Metanephros (tissue), 2 donors: ENCODE data around the gene FKBP6. TPM values are rescaled to one million over a fixed set of nuclear protein-coding genes. Genes with fewer than 3 reads are reported as not detected.

Experiments used
- small RNA-seq: library from RNA; depleted of rRNA; stranded (forward); fragments of <200 nt; gene quantifications from one replicate; pipeline ENCODE3, GENCODE V24; 2014; ENCODE audit warnings: low replicate concordance
- total RNA-seq: library from RNA; depleted of rRNA; stranded (reverse); fragments of >200 nt; gene quantifications from one replicate; pipeline ENCODE4 v1.2.3, GENCODE V29; 2014

Gene FKBP6, protein sequence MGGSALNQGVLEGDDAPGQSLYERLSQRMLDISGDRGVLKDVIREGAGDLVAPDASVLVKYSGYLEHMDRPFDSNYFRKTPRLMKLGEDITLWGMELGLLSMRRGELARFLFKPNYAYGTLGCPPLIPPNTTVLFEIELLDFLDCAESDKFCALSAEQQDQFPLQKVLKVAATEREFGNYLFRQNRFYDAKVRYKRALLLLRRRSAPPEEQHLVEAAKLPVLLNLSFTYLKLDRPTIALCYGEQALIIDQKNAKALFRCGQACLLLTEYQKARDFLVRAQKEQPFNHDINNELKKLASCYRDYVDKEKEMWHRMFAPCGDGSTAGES
- total RNA-seq, result not detected

DNA sequence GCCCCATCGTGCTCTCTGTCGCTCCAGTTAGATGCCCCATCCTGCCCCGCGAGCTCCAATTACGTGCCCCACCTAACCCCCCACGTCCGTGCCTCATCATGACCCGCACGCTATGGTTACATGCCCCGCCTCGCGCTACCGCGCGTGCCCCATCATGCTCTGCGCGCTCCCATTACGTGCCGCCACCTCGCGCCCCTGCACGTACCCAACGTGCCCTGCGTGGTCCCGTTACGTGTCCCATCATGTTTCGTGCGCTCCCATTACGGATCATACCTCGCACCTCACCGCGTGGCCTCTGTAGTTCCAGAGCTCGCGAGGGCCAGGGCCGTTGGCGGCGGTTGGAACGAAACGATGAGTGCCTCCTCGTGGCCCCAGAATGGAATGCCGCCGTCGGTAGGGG lies at the start of gene FKBP6, which contains the start of gene TRIM50:
FKBP6 (plus strand) TSS at position 240 of the 400 bp plus-strand sequence. CDS start 268 bp downstream, outside the sequence.
TRIM50 (minus strand) TSS at position 161 of the 400 bp plus-strand sequence. CDS start 3,295 bp downstream, outside the sequence.

DNA sequence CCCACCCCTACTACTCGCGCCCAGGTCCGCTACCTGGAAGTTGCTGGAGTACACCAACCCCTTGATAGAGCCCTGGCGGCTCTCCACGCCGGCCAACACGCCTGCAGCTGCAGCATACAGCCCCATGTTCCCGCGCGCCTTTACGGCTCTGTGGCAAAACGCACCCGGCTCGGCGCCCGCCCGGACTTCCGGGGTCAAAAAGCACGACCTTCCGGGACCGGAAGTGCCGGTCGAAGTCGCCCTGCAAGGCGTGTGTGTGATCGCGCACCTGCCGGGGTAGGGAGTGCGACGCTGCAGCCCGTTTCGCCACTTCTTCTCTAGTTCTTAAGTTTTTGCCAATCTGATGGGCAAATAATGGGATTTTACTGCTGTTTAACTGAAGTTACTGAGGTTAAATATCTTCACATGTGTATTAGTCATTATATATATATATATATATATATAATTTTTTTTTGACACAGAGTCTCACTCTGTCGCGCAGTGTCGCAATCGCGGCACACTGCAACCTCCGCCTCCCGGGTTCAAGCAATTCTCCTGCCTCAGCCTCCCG lies 19.2 kb upstream of the FKBP6 start, which contains the start of gene NSUN5:
NSUN5 (minus strand) TSS at position 162 of the 550 bp plus-strand sequence; CDS start at position 126, 36 bp downstream.

Small RNA genes within 50 kb of the gene (small RNA-seq; reads per million reads assigned to genes)
- gene RF00019, result not detected
- not detected for gene RNU6-1080P

Other genes with a start within 250 kb of the FKBP6 start
- not detected for gene SPDYE9, start 242.1 kb upstream of the FKBP6 start, total RNA-seq
- 21.3 TPM for gene NSUN5, start 19.3 kb upstream of the FKBP6 start, total RNA-seq
- gene TRIM50, start 79 bp upstream of the FKBP6 start, total RNA-seq, result 0.18 TPM
- 2.7 TPM for gene FZD9, start 105.6 kb downstream of the FKBP6 start, total RNA-seq
- 44.6 TPM for gene BAZ1B, start 194.1 kb downstream of the FKBP6 start, total RNA-seq
- 15.2 TPM for gene BCL7B, start 229.5 kb downstream of the FKBP6 start, total RNA-seq